ENCODE data around the gene CRY1. TPM values are rescaled to one million over a fixed set of nuclear protein-coding genes. Genes with fewer than 3 reads are reported as not detected.
A peak's percentile ranks its signal among the peaks of the same experiment; 100 is the strongest.

Gene CRY1
- total RNA-seq, 4 donors from 2014 or later, result 5.7 to 14.3 (median 10.8) TPM

GRCh38 chr12:107096571-107096970, 3.2 kb upstream of the CRY1 start:
- Histone ChIP-seq H3K9me3 (peaks cover 0 to 3% (median 0%) of the 10 kb centered on the region in 3 donors), H3K36me3 (no peaks in the 10 kb centered on the region), H3K27ac (no peak overlapping the region), H3K4me1 (peaks cover 3 to 19% (median 3%) of the 10 kb centered on the region in 3 donors), H3K4me3 (no peak overlapping the region), H3K27me3 (no peaks in the 10 kb centered on the region)
- no peak for DNase-seq
- intact Hi-C loops (cut with DNase I), result loop anchor here (10.0 kb wide), 1 partner anchor 142 kb away; the partner anchor contains the start of gene TMEM263
- 13 to 19% methylated on average over 1 of the region's 3 CpGs for WGBS, 2 donors
- TF ChIP-seq POLR2A (IDR thresholded peaks at IDR 0.05) (no peak), CTCF (IDR thresholded peaks at IDR 0.05) (no peak)

- Histone ChIP-seq H3K4me3 (peak overlapping the region; percentile 81 to 93 (median 83)), H3K27ac (peak overlapping the region; percentile 96 to 99 (median 97)), H3K9me3 (peaks cover 0 to 3% (median 0%) of the 10 kb centered on the region in 3 donors), H3K27me3 (no peaks in the 10 kb centered on the region), H3K36me3 (no peaks in the 10 kb centered on the region), H3K4me1 (peaks cover 3 to 30% (median 8%) of the 10 kb centered on the region in 3 donors)
- intact Hi-C loops (cut with DNase I), result loop anchor here (10.0 kb wide), 1 partner anchor 139 kb away; the partner anchor contains the start of gene TMEM263
- DNase-seq, result no peak
- TF ChIP-seq POLR2A (IDR thresholded peaks at IDR 0.05) (no peak), CTCF (IDR thresholded peaks at IDR 0.05) (no peak)
- WGBS, 2 donors, result 8 to 9% methylated on average over 6 of the region's 6 CpGs
These were observed 767 bp upstream of the CRY1 start for GRCh38 chr12:107094183-107094448.

- Histone ChIP-seq H3K4me3 (peak overlapping the region; percentile 81 to 93 (median 83)), H3K36me3 (no peaks in the 10 kb centered on the region), H3K27ac (peak overlapping the region; percentile 96 to 99 (median 97)), H3K27me3 (no peaks in the 10 kb centered on the region), H3K4me1 (peaks cover 3 to 30% (median 8%) of the 10 kb centered on the region in 3 donors), H3K9me3 (peaks cover 0 to 3% (median 0%) of the 10 kb centered on the region in 3 donors)
- intact Hi-C loops (cut with DNase I), result loop anchor here (10.0 kb wide), 1 partner anchor 138 kb away; the partner anchor contains the start of gene TMEM263
- WGBS, 2 donors, result 1% methylated on average over 16 to 31 of the region's 67 CpGs
- TF ChIP-seq CTCF (IDR thresholded peaks at IDR 0.05), result no peak
- TF ChIP-seq POLR2A (IDR thresholded peaks at IDR 0.05), result no peak
- DNase-seq, result no peak
These were observed 506 bp downstream of the CRY1 start for GRCh38 chr12:107092669-107093416.

- Histone ChIP-seq H3K4me1 (peaks cover 3 to 30% (median 8%) of the 10 kb centered on the region in 3 donors), H3K27ac (peak overlapping the region; percentile 96 to 99 (median 97)), H3K36me3 (no peaks in the 10 kb centered on the region), H3K9me3 (peaks cover 0 to 3% (median 0%) of the 10 kb centered on the region in 3 donors), H3K4me3 (peak overlapping the region; percentile 81 to 93 (median 83)), H3K27me3 (no peaks in the 10 kb centered on the region)
- TF ChIP-seq CTCF (IDR thresholded peaks at IDR 0.05) (peak; percentile 60 to 89 (median 75)), POLR2A (IDR thresholded peaks at IDR 0.05) (no peak)
- no peak for DNase-seq
- 0% methylated on average over 6 of the region's 6 CpGs for WGBS, 2 donors
- intact Hi-C loops (cut with DNase I), result loop anchor here (10.0 kb wide), 1 partner anchor 137 kb away; the partner anchor contains the start of gene TMEM263
These were observed 1.2 kb downstream of the CRY1 start for GRCh38 chr12:107091989-107092641.

- DNase-seq, result no peak
- intact Hi-C loops (cut with DNase I), result loop anchor here (10.0 kb wide), 1 partner anchor 137 kb away; the partner anchor contains the start of gene TMEM263
- TF ChIP-seq POLR2A (IDR thresholded peaks at IDR 0.05), result no peak
- TF ChIP-seq CTCF (IDR thresholded peaks at IDR 0.05), result no peak
- no peaks in the 10 kb centered on the region for H3K9me3 ChIP-seq
- peaks cover 3 to 30% (median 8%) of the 10 kb centered on the region in 3 donors for H3K4me1 ChIP-seq
- 21 to 24% methylated on average over 4 of the region's 4 CpGs for WGBS, 2 donors
- peak overlapping the region in 3 of 4 donors; percentile 83 to 93 (median 83) for H3K4me3 ChIP-seq
- H3K27ac ChIP-seq, result peak overlapping the region in 3 of 4 donors; percentile 97 to 99 (median 97)
- no peaks in the 10 kb centered on the region for H3K27me3 ChIP-seq
- H3K36me3 ChIP-seq, result no peaks in the 10 kb centered on the region
These were observed 2.0 kb downstream of the CRY1 start for GRCh38 chr12:107091381-107091780.
